KMS-11 (cell line): Measurements from ENCODE around the gene EFEMP1.

Experiments
- H2AFZ ChIP-seq: fragments of 200-600 bp; sonication (generic); 2 replicates; pipeline ENCODE4 v1.6.1; 2016; ENCODE audit warnings: antibody characterized with exemption, mixed run types, low read depth
- H3K27ac ChIP-seq: fragments of 200-600 bp; sonication (generic); 2 replicates; pipeline ENCODE4 v1.6.1; 2016; ENCODE audit warnings: mild to moderate bottlenecking, mixed run types
- H3K27me3 ChIP-seq: fragments of 200-600 bp; sonication (generic); 2 replicates; pipeline ENCODE4 v1.6.1; 2017; ENCODE audit warnings: mild to moderate bottlenecking, low read depth, mixed run types, moderate library complexity; ENCODE audit not compliant: insufficient read depth
- H3K36me3 ChIP-seq: fragments of 200-600 bp; sonication (generic); 2 replicates; pipeline ENCODE4 v1.6.1; 2017; ENCODE audit warnings: mild to moderate bottlenecking, mixed run types; ENCODE audit not compliant: insufficient read depth
- H3K4me1 ChIP-seq: fragments of 200-600 bp; sonication (generic); 2 replicates; pipeline ENCODE4 v1.6.1; 2016; ENCODE audit warnings: mild to moderate bottlenecking, low read depth, mixed run types; ENCODE audit not compliant: poor library complexity, severe bottlenecking
- H3K4me2 ChIP-seq: fragments of 200-600 bp; sonication (generic); 2 replicates; pipeline ENCODE4 v1.7.0; 2016; ENCODE audit warnings: mild to moderate bottlenecking, mixed run types
- H3K4me3 ChIP-seq: fragments of 200-600 bp; sonication (generic); IDR thresholded peaks from 2 replicates; pipeline ENCODE4 v1.6.1; 2017; ENCODE audit warnings: low read depth, low read length, mixed read lengths; ENCODE audit not compliant: insufficient read depth
- H3K79me2 ChIP-seq: fragments of 200-600 bp; sonication (generic); 2 replicates; pipeline ENCODE4 v1.6.1; 2016; ENCODE audit warnings: low read depth, mixed run types; ENCODE audit not compliant: insufficient read depth
- H3K9ac ChIP-seq: fragments of 200-600 bp; sonication (generic); 2 replicates; pipeline ENCODE4 v1.6.1; 2016; ENCODE audit warnings: mild to moderate bottlenecking, mixed run types
- H4K20me1 ChIP-seq: fragments of 200-600 bp; sonication (generic); 2 replicates; pipeline ENCODE4 v1.6.1; 2016; ENCODE audit warnings: mild to moderate bottlenecking, mixed run types; ENCODE audit not compliant: insufficient read depth
- TF ChIP-seq, protein P1 (sequence below): fragments of 200-600 bp; sonication (generic); conservative IDR thresholded peaks from 2 replicates; pipeline ENCODE4 v1.6.1; 2017; ENCODE audit warnings: low read depth, mild to moderate bottlenecking, antibody characterized with exemption, low read length, moderate library complexity, mixed read lengths

The EFEMP1 gene

DNA sequence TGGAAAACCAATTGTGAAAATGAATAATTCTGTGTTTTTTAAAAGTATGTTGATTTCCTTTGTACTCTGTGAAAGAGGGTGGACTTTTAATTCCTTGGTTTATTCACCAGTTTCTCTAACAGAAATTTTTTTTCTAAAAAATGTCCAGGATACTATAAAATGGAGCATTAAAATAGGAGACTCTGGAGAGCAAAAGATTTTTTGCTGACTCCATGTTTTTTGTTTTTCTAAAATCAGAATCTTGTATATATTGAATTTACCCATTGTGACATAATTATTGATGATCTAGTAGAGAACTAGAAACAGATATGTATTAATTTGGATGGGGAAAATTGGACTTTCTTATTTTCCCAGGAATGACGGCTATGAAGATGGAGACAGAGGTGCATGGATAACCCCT is 23.2 kb upstream of the EFEMP1 start:
- Histone ChIP-seq H3K9ac (no peak overlapping the region), H3K4me3 (no peak overlapping the region), H2AFZ (no peak overlapping the region), H3K27ac (no peak overlapping the region), H4K20me1 (no peaks in the 10 kb centered on the region), H3K27me3 (no peaks in the 10 kb centered on the region), H3K4me1 (no peaks in the 10 kb centered on the region), H3K36me3 (no peaks in the 10 kb centered on the region), H3K79me2 (no peaks in the 10 kb centered on the region), H3K4me2 (no peak overlapping the region)
- TF ChIP-seq, protein P1, sequence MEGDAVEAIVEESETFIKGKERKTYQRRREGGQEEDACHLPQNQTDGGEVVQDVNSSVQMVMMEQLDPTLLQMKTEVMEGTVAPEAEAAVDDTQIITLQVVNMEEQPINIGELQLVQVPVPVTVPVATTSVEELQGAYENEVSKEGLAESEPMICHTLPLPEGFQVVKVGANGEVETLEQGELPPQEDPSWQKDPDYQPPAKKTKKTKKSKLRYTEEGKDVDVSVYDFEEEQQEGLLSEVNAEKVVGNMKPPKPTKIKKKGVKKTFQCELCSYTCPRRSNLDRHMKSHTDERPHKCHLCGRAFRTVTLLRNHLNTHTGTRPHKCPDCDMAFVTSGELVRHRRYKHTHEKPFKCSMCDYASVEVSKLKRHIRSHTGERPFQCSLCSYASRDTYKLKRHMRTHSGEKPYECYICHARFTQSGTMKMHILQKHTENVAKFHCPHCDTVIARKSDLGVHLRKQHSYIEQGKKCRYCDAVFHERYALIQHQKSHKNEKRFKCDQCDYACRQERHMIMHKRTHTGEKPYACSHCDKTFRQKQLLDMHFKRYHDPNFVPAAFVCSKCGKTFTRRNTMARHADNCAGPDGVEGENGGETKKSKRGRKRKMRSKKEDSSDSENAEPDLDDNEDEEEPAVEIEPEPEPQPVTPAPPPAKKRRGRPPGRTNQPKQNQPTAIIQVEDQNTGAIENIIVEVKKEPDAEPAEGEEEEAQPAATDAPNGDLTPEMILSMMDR: no peak

DNA sequence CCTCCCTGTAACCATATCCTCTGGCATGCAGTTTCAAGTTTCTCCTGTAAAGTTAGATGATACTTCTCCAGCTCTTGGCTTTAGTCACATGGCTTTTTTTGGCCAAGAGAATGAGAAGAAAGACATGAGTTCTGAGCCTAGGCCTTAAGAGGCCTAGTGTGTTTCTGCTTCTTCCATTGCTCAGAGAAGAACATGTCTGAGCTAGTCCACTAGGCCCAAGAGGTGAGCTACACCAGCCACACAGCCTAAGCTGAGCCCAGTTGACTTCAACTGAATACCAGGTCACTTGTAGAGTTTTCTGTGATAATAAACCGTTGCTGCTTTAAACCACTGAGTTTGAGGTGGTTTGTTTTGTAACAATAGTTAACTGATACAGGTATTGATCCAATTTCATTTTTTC is 19.9 kb upstream of the EFEMP1 start:
- Histone ChIP-seq H3K4me2 (no peak overlapping the region), H2AFZ (no peak overlapping the region), H3K4me1 (no peaks in the 10 kb centered on the region), H3K36me3 (no peaks in the 10 kb centered on the region), H3K27ac (no peak overlapping the region), H3K9ac (no peak overlapping the region), H4K20me1 (no peaks in the 10 kb centered on the region), H3K4me3 (no peak overlapping the region), H3K79me2 (no peaks in the 10 kb centered on the region), H3K27me3 (no peaks in the 10 kb centered on the region)
- TF ChIP-seq, protein P1: no peak

DNA sequence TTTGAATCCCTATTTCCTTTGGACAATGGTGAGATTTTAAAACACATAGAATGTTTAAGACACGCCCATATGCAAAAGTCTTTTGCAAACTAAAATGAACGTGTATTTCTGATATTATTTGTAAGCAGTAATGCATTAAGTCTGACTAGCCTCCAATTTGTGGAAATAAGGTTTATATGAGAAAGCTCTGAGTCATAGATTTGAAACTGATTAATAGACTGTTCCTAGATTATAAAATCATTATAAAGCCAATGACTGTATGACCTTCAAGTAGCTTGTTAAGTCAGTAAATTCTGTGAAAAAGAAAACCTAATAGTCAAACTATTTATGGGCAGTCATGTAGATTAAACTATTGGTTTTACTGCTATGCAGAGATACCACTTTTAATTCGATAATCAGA is 12.8 kb upstream of the EFEMP1 start:
- TF ChIP-seq, protein P1: no peak
- H3K79me2 ChIP-seq: no peaks in the 10 kb centered on the region
- no peak overlapping the region for H3K4me3 ChIP-seq
- no peaks in the 10 kb centered on the region for H3K36me3 ChIP-seq
- H3K27me3 ChIP-seq: no peaks in the 10 kb centered on the region
- H3K4me2 ChIP-seq: no peak overlapping the region
- H3K9ac ChIP-seq: no peak overlapping the region
- no peaks in the 10 kb centered on the region for H4K20me1 ChIP-seq
- H3K27ac ChIP-seq: no peak overlapping the region
- H2AFZ ChIP-seq: no peak overlapping the region
- H3K4me1 ChIP-seq: no peaks in the 10 kb centered on the region

DNA sequence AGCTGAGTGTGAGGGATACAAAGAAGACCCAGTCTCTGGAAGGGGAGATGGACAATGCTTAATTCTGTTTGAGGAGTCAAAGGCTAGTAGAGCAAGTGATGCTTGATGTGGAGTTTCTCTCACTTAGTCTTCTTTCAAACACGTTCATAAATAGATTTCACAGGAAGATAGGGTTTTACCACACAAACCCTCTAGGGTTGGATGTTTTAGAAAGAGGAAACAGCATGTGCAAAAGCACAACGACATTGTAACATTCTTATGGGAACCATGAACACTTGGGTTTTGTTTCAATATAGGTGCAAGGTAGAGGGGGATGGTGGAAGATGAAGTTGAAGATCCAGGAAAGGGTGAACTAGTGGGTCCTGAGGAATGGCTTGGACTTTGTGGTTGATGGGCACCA is 10.8 kb upstream of the EFEMP1 start:
- TF ChIP-seq, protein P1: no peak
- Histone ChIP-seq H3K9ac (no peak overlapping the region), H2AFZ (no peak overlapping the region), H3K4me1 (no peaks in the 10 kb centered on the region), H3K27ac (no peak overlapping the region), H3K36me3 (no peaks in the 10 kb centered on the region), H3K4me2 (no peak overlapping the region), H3K4me3 (no peak overlapping the region), H3K79me2 (no peaks in the 10 kb centered on the region), H4K20me1 (no peaks in the 10 kb centered on the region), H3K27me3 (no peaks in the 10 kb centered on the region)

DNA sequence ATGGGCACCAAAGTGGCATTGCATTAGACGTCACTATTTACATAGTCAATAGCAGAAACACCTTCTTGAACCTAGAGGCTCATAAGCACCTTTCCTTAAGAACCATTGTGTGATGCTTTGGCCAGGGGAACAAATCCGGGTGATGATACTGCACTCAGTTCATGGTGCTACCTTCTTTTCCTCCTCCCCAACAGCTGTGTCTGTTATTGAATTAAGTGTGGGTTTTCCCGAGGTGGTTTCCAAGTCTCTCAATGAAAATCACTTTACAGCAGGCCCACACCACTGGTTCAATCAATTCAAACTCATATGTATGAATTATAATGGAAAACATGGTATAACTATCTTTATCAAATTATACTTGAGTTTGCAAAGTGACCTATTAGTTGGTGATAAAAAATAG is 9.3 kb upstream of the EFEMP1 start:
- no peaks in the 10 kb centered on the region for H3K79me2 ChIP-seq
- TF ChIP-seq, protein P1: no peak
- H3K4me3 ChIP-seq: no peak overlapping the region

More for the DNA sequence above, 9.3 kb upstream of the EFEMP1 start:
- Histone ChIP-seq H2AFZ (no peak overlapping the region), H3K9ac (no peak overlapping the region), H3K4me1 (no peaks in the 10 kb centered on the region), H4K20me1 (no peaks in the 10 kb centered on the region), H3K27ac (no peak overlapping the region), H3K36me3 (no peaks in the 10 kb centered on the region), H3K4me2 (no peak overlapping the region), H3K27me3 (no peaks in the 10 kb centered on the region)
